ENCODE results near the gene MRPS9.

Gene MRPS9

DNA sequence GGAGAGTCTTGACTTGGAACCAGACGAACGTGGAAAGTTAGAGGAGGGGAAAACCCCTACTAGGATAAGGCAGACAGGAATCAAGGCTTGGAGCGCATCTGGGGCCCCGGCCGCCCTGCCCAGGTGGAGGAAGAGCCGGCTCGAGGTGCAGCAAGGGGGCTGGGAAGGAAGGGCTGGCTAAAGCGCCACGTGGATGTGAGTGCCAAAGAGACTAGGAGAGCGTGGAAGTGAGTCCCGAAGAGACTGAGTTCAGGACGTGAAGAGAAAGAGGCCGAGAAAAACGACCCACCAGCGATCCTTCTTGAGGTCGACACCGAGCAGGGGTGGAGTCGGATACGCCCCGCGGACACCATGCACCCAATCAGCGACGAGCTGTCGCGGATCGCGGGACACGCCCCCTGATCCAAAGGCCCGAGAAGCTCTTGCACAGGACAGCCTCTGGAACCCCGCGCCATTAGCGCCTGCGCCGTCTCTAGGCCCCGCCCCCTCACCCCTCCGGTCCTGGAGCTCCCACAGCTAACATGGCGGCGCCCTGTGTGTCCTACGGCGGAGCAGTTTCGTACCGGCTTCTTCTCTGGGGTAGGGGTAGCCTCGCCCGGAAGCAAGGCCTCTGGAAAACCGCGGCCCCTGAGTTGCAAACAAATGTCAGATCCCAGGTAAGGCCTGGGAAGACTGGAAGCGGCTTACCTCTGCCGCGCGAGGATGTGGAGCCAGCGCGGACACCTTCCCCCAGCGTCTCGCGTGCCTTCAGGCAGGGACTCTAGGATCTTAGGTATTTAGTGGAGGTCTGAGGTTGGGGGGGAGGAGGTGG is at the start of gene MRPS9:
Gene MRPS9 (plus strand): TSS at position 498 of the 811 bp plus-strand sequence. CDS start 24 bp downstream, at position 522.
- TF ChIP-seq, protein P1, sequence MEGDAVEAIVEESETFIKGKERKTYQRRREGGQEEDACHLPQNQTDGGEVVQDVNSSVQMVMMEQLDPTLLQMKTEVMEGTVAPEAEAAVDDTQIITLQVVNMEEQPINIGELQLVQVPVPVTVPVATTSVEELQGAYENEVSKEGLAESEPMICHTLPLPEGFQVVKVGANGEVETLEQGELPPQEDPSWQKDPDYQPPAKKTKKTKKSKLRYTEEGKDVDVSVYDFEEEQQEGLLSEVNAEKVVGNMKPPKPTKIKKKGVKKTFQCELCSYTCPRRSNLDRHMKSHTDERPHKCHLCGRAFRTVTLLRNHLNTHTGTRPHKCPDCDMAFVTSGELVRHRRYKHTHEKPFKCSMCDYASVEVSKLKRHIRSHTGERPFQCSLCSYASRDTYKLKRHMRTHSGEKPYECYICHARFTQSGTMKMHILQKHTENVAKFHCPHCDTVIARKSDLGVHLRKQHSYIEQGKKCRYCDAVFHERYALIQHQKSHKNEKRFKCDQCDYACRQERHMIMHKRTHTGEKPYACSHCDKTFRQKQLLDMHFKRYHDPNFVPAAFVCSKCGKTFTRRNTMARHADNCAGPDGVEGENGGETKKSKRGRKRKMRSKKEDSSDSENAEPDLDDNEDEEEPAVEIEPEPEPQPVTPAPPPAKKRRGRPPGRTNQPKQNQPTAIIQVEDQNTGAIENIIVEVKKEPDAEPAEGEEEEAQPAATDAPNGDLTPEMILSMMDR (IDR thresholded peaks at IDR 0.05; ENCODE audit: extremely low read depth, missing control alignments): no peak

DNA sequence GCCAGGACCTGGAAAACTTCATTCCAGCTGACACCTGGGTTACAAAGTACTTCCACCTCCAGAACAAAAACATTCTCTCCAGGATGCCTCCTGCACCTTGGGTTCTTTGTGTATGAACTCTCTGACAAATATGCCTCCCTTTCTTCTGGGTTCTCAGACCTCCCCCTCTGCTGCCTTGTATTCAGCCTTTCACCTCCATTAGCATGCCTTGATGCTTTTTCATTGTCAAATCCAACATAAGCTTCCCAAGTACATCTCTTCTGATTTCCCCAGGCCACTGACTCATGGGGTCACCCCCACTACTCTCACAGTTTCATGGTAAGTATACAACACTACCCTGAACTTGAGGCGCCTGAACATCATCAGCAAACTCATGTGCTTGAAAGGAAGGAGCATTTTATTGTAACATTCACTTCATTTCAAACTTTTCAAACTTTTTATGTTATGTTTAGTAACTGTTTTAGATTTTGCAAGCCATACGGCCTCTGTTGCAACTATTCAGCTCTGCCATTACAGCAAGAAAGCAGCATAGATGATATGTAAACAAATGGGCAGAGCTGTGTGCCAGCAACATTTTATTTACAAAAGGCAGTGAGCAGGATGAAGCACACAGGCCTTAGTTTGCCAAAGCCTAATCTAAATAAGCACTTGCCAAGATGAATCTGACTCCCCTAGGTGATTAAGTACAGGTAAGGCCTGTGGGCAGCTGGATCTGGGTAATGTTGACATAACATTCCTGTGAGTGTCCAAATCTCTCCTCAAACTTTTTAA is 32.5 kb upstream of the MRPS9 start:
- TF ChIP-seq, protein P1 (IDR thresholded peaks at IDR 0.05; ENCODE audit: extremely low read depth, missing control alignments): no peak
- DNase-seq (ENCODE audit: low spot score): no peak

More for the DNA sequence above, at the start of gene MRPS9:
- peak; percentile 92 for DNase-seq (ENCODE audit: low spot score)

DNA sequence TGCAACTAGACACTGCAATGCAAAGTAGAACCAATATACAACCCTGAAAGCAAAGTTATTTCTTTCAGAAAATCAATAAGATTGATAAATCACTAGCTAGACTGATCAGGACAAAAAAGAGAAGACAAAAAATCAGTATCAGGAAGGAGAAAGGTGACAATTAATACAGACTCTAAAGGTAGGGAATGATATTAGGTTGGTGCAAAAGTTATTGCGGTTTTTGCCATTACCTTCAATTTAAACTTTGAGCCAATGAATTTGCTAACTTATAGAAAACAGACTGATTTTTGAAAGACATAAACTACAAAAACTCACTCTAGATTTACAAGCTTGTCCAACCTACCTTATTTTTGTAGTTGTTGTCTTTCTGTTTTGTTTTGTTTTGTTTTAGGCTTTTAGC is 30.5 kb upstream of the MRPS9 start:
- no peak for DNase-seq (ENCODE audit: low spot score)
- TF ChIP-seq, protein P1 (IDR thresholded peaks at IDR 0.05; ENCODE audit: extremely low read depth, missing control alignments): no peak

DNA sequence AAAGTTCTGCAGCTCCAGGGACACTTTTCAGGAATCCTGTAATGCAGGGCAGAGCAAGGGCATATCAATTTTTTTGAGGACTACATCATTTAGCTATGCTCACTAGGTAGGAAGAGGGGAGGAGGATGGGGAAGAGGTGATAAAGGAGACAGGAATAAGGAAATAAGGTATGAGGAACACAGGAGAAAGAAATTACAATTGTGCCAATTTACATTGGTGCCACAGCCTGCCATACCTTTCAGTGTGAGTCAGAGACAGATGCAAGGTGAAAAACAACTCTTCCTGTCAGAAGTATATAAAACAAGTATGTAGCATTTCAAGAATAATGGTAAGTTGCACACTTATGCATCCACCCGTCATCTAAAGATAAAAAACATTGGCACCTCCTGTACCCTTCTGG is 5.4 kb upstream of the MRPS9 start:
- TF ChIP-seq, protein P1 (IDR thresholded peaks at IDR 0.05; ENCODE audit: extremely low read depth, missing control alignments): no peak
- no peak for DNase-seq (ENCODE audit: low spot score)

DNA sequence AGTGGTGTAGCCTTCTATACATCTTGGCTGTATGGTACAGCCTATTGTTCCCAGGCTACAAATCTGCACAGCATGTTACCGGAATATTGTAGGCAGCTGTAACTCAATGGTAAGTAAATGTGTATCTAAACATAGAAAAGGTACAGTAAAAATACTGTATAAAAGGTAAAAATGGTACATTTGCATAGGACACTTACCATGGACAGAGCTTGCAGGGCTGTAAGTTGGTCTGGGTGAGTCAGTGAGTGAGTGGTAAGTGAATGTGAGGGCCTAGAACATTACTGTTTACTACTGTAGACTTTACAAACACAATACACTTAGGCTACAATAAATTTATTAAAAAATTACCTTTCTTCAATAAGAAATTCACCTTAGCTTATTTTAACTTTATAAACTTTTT is 3.7 kb upstream of the MRPS9 start:
- TF ChIP-seq, protein P1 (IDR thresholded peaks at IDR 0.05; ENCODE audit: extremely low read depth, missing control alignments): no peak
- DNase-seq (ENCODE audit: low spot score): no peak

DNA sequence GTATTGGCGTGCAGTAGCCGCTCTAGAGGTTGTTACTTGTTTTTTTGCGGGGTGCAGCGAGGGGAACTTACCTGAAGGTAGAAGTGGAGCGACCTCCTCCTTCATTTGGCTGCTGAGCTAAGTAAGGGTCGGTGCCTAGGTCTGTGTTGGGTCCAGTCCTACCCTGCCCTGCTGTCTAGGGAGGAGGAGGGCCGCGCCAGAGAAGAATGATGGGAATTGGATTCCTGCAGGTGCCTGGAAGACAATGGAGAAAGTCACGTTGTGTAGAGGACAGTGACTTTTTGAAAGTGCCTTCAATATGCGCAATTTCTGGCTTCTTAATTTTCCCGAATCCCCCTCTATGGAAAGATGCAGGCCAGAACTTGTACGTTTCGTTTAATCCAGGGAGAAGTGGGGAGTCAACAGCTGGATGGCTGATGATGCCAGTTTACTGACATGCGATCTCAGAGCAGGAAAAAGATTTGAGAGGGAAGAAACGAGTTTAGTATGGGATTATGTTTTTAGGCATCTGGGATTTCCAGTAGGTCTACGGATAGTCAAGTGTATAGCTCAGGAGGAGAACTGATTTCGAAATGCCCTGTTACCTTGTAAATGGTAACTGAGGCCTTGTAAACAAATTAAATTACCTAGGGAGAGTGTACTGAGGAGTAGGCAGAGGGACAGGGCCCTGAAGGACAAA is 653 bp downstream of the MRPS9 start:
- TF ChIP-seq, protein P1 (IDR thresholded peaks at IDR 0.05; ENCODE audit: extremely low read depth, missing control alignments): no peak
- no peak for DNase-seq (ENCODE audit: low spot score)

Data from GM20000 (cell line).